ENCODE data around the gene XAGE2.
"Not testable (repeated sequence)": the region's sequence is repeated elsewhere in the genome, so short reads cannot be mapped to it uniquely, and the experiment has no call there.

XAGE2 gene, protein sequence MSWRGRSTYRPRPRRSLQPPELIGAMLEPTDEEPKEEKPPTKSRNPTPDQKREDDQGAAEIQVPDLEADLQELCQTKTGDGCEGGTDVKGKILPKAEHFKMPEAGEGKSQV

DNA sequence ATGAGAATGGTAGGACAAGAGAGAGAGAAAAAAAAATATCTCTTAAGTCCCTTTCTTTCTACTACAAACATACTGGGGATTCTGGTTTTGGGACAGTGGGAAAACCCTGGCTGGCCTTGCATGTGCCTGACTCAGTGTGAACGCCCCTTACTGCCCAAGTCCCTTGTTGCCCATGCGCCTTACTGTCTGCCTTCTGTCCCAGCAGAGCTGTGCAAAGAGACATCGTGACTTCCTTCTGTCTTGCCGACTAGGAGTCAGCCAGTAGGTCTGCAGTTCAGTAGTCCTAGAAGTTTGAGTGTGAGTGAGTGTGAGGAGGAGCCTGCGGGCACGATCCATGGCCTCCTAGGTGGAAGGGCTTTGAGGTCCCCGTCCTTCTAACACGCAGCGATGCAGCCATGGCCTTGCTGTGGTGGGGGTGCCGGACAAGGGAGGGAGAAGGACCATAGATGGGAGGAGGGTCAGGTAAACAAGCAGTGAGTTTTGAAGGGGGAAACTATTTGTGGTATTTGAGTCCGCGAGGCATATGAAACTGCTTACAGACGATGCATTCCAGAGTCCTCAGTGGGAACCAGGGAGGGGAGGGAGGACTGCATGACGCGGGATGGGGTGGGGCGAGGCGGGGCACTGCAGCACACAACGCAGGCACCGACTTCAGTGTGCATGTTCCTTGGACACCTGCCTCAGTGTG is at the start of gene XAGE2:
Gene XAGE2, plus strand, starts transcription at position 654 of the 688 bp plus-strand sequence. CDS start 994 bp downstream, outside the sequence.
- no peak for DNase-seq (ENCODE audit: low read depth)
- in situ Hi-C loops (cut with HindIII; ENCODE audit: low sequenced_read_pairs), result no loop called here
- TF ChIP-seq, protein P1, sequence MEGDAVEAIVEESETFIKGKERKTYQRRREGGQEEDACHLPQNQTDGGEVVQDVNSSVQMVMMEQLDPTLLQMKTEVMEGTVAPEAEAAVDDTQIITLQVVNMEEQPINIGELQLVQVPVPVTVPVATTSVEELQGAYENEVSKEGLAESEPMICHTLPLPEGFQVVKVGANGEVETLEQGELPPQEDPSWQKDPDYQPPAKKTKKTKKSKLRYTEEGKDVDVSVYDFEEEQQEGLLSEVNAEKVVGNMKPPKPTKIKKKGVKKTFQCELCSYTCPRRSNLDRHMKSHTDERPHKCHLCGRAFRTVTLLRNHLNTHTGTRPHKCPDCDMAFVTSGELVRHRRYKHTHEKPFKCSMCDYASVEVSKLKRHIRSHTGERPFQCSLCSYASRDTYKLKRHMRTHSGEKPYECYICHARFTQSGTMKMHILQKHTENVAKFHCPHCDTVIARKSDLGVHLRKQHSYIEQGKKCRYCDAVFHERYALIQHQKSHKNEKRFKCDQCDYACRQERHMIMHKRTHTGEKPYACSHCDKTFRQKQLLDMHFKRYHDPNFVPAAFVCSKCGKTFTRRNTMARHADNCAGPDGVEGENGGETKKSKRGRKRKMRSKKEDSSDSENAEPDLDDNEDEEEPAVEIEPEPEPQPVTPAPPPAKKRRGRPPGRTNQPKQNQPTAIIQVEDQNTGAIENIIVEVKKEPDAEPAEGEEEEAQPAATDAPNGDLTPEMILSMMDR (IDR thresholded peaks at IDR 0.05; ENCODE audit: low read depth, low read length, missing control alignments), result no peak

GRCh38 chrX:52337410-52337809 is 31.4 kb upstream of the XAGE2 start:
- TF ChIP-seq, protein P1 (IDR thresholded peaks at IDR 0.05; ENCODE audit: low read depth, low read length, missing control alignments), result no peak
- DNase-seq (ENCODE audit: low read depth), result no peak
- in situ Hi-C loops (cut with HindIII; ENCODE audit: low sequenced_read_pairs), result no loop called here
- no peak overlapping the region for H3K4me3 ChIP-seq (ENCODE audit: low read depth, low read length)

More for the DNA sequence above, at the start of gene XAGE2:
- H3K4me3 ChIP-seq (ENCODE audit: low read depth, low read length), result no peak within 1 kb of the TSS

GRCh38 chrX:52341493-52341892 is 27.3 kb upstream of the XAGE2 start:
- DNase-seq (ENCODE audit: low read depth), result no peak
- no peak overlapping the region for H3K4me3 ChIP-seq (ENCODE audit: low read depth, low read length)
- in situ Hi-C loops (cut with HindIII; ENCODE audit: low sequenced_read_pairs), result no loop called here
- TF ChIP-seq, protein P1 (IDR thresholded peaks at IDR 0.05; ENCODE audit: low read depth, low read length, missing control alignments), result no peak

- DNase-seq (ENCODE audit: low read depth); H3K4me3 ChIP-seq (ENCODE audit: low read depth, low read length); in situ Hi-C loops (cut with HindIII; ENCODE audit: low sequenced_read_pairs): not testable (repeated sequence)
Observed at GRCh38 chrX:52343131-52343530, 25.7 kb upstream of the XAGE2 start.

DNA sequence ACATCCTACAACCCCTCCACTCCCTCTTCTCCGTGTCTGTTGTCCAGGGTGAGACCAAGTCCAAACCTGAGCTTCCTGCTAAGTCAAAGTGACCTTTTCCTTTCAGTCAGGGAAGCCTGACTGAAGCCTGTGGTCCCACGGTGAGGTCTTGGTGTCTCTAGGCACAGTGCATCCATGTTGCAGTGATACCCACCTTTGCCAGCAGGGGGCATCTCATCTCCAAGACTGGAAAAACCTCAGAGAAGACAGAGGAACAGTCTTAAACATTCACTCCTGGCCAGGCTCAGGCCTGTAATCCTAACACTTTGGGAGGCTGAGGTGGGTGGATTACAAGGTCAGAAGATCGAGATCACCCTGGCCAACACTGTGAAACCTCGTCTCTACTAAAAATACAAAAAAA is 23.4 kb upstream of the XAGE2 start:
- in situ Hi-C loops (cut with HindIII; ENCODE audit: low sequenced_read_pairs); H3K4me3 ChIP-seq (ENCODE audit: low read depth, low read length): not testable (repeated sequence)
- TF ChIP-seq, protein P1 (IDR thresholded peaks at IDR 0.05; ENCODE audit: low read depth, low read length, missing control alignments), result peak; percentile 49
- DNase-seq (ENCODE audit: low read depth), result peak; percentile 4

DNA sequence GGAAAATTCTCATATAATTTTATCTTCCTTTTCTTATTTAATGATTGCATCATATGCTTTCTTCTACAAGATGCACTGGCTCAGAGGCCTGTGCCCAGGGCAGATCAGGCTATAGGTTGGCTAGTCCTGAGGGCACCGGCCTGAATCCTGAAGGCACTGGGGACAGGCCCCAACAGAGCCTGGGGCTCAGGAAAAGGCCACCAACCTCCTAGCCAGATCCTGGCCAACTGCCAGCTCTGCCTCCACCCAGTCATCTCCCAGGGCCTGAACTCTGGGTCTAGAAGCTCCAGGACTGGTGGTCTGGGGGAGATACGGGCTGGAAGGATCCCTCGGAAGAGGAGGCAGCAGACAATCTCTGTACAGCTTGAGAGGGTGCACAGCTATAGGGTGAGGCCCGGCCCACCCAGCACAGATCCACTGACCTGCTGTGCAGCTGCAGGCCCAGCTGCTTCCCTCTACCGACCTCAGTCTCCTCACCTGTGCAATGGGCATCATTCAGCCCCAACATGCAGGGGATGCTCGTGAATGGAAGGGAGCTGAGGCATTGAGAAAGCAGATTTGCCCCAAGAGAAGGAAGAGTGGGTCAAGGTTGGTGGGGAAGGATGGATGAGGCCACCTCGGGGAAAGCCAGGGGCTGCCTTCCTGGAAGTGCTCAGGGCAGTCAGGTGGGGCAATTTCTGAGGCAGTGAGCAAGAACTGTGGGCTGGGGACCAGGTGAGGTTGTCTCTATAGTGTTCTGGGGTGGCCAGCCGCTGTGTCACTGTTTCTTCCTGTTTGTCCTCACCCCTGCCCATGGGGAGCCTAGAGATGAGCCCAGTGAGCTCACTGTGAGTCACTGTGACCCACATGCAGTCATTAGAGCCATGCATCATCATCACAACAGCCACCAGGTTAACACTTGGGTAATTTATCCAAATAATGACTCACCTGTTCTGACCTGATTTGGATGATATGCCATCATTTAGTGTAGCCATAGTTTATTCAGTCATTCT is 22.4 kb upstream of the XAGE2 start:
- in situ Hi-C loops (cut with HindIII; ENCODE audit: low sequenced_read_pairs), result no loop called here
- TF ChIP-seq, protein P1 (IDR thresholded peaks at IDR 0.05; ENCODE audit: low read depth, low read length, missing control alignments), result no peak
- DNase-seq (ENCODE audit: low read depth), result no peak
- no peak overlapping the region for H3K4me3 ChIP-seq (ENCODE audit: low read depth, low read length)
